ENCODE results near the gene ACOT2. TPM values are rescaled to one million over a fixed set of nuclear protein-coding genes. Genes with fewer than 3 reads are reported as not detected.

The ACOT2 gene
- total RNA-seq, 1 donor from 2014 or later = 39.4 TPM

- TF ChIP-seq CTCF (IDR thresholded peaks at IDR 0.05) = no peak
- H3K9me3 Mint-ChIP-seq (ENCODE audit: unreplicated experiment) = no peaks in the 10 kb centered on the region
- DNase-seq (ENCODE audit: extremely low spot score, unreplicated experiment) = no peak
- H3K4me1 Mint-ChIP-seq (ENCODE audit: unreplicated experiment) = no peaks in the 10 kb centered on the region
- peak within 1 kb of the TSS; percentile 67 for H3K4me3 Mint-ChIP-seq (ENCODE audit: unreplicated experiment)
- no peaks in the 10 kb centered on the region for H3K27me3 Mint-ChIP-seq (ENCODE audit: unreplicated experiment)
- H3K27ac Mint-ChIP-seq (ENCODE audit: unreplicated experiment) = no peak within 1 kb of the TSS
- H3K36me3 Mint-ChIP-seq (ENCODE audit: unreplicated experiment) = no peaks in the 10 kb centered on the region
Observed at GRCh38 chr14:73591690-73592449, 22.9 kb downstream of the ACOT2 start, which contains the start of gene ACOT4. TSS of gene ACOT4 (plus strand) at chr14:73591873. CDS start at chr14:73591960, 87 bp downstream.

GRCh38 chr14:73594491-73594890, 25.5 kb downstream of the ACOT2 start:
- no peaks in the 10 kb centered on the region for H3K4me1 Mint-ChIP-seq (ENCODE audit: unreplicated experiment)
- no peak for TF ChIP-seq CTCF (IDR thresholded peaks at IDR 0.05)
- no peak overlapping the region for H3K4me3 Mint-ChIP-seq (ENCODE audit: unreplicated experiment)
- DNase-seq (ENCODE audit: extremely low spot score, unreplicated experiment) = no peak
- no peaks in the 10 kb centered on the region for H3K27me3 Mint-ChIP-seq (ENCODE audit: unreplicated experiment)
- H3K27ac Mint-ChIP-seq (ENCODE audit: unreplicated experiment) = no peak overlapping the region
- no peaks in the 10 kb centered on the region for H3K36me3 Mint-ChIP-seq (ENCODE audit: unreplicated experiment)
- no peaks in the 10 kb centered on the region for H3K9me3 Mint-ChIP-seq (ENCODE audit: unreplicated experiment)

- peaks cover 6% of the 10 kb centered on the region for H3K4me1 Mint-ChIP-seq (ENCODE audit: unreplicated experiment)
- TF ChIP-seq CTCF (IDR thresholded peaks at IDR 0.05) = no peak
- no peak overlapping the region for H3K27ac Mint-ChIP-seq (ENCODE audit: unreplicated experiment)
- H3K27me3 Mint-ChIP-seq (ENCODE audit: unreplicated experiment) = no peaks in the 10 kb centered on the region
- no peaks in the 10 kb centered on the region for H3K9me3 Mint-ChIP-seq (ENCODE audit: unreplicated experiment)
- no peaks in the 10 kb centered on the region for H3K36me3 Mint-ChIP-seq (ENCODE audit: unreplicated experiment)
- no peak for DNase-seq (ENCODE audit: extremely low spot score, unreplicated experiment)
- H3K4me3 Mint-ChIP-seq (ENCODE audit: unreplicated experiment) = no peak overlapping the region
Observed at GRCh38 chr14:73599499-73599898, 30.5 kb downstream of the ACOT2 start.

- Mint-ChIP-seq H3K27ac (ENCODE audit: unreplicated experiment) (no peak overlapping the region), H3K9me3 (ENCODE audit: unreplicated experiment) (no peaks in the 10 kb centered on the region), H3K4me1 (ENCODE audit: unreplicated experiment) (peaks cover 6% of the 10 kb centered on the region), H3K27me3 (ENCODE audit: unreplicated experiment) (no peaks in the 10 kb centered on the region), H3K4me3 (ENCODE audit: unreplicated experiment) (no peak overlapping the region), H3K36me3 (ENCODE audit: unreplicated experiment) (no peaks in the 10 kb centered on the region)
- DNase-seq (ENCODE audit: extremely low spot score, unreplicated experiment) = no peak
- no peak for TF ChIP-seq CTCF (IDR thresholded peaks at IDR 0.05)
Observed at GRCh38 chr14:73602994-73603393, 34.0 kb downstream of the ACOT2 start.

GRCh38 chr14:73606271-73606670, 37.3 kb downstream of the ACOT2 start:
- no peaks in the 10 kb centered on the region for H3K9me3 Mint-ChIP-seq (ENCODE audit: unreplicated experiment)
- no peak for TF ChIP-seq CTCF (IDR thresholded peaks at IDR 0.05)
- no peak overlapping the region for H3K4me3 Mint-ChIP-seq (ENCODE audit: unreplicated experiment)
- H3K36me3 Mint-ChIP-seq (ENCODE audit: unreplicated experiment) = no peaks in the 10 kb centered on the region
- no peak overlapping the region for H3K27ac Mint-ChIP-seq (ENCODE audit: unreplicated experiment)
- no peak for DNase-seq (ENCODE audit: extremely low spot score, unreplicated experiment)
- no peaks in the 10 kb centered on the region for H3K27me3 Mint-ChIP-seq (ENCODE audit: unreplicated experiment)
- peaks cover 6% of the 10 kb centered on the region for H3K4me1 Mint-ChIP-seq (ENCODE audit: unreplicated experiment)
